Nephron (organoid): ENCODE data around the gene HCN2.
"Not testable (repeated sequence)": the region's sequence is repeated elsewhere in the genome, so short reads cannot be mapped to it uniquely, and the experiment has no call there.

ENCODE experiments used
- H3K27ac Mint-ChIP-seq, 3 experiments: 2 replicates each; pipeline ENCODE4 v1.8.0; 2020; ENCODE audit warnings: mixed read lengths in 3 of 3, mild to moderate bottlenecking in 2 of 3, moderate library complexity in 1 of 3
- H3K27me3 Mint-ChIP-seq: 2 replicates; pipeline ENCODE4 v1.8.0; 2021; ENCODE audit warnings: low read depth, mild to moderate bottlenecking, moderate library complexity, mixed read lengths
- H3K36me3 Mint-ChIP-seq: 2 replicates; pipeline ENCODE4 v1.8.0; 2020; ENCODE audit warnings: low read depth, mixed read lengths
- H3K4me1 Mint-ChIP-seq: 2 replicates; pipeline ENCODE4 v1.8.0; 2020; ENCODE audit warnings: mixed read lengths
- H3K4me3 Mint-ChIP-seq, 3 experiments: 2 replicates each; pipeline ENCODE4 v1.8.0; 2020; ENCODE audit warnings: mild to moderate bottlenecking in 3 of 3, mixed read lengths in 3 of 3, moderate library complexity in 2 of 3
- H3K9me3 Mint-ChIP-seq: 2 replicates; pipeline ENCODE4 v1.8.0; 2020; ENCODE audit warnings: mixed read lengths
- CTCF ChIP-seq, 3 experiments: fragments of 200-600 bp; sonication (generic); IDR thresholded peaks; one replicate each; pipeline ENCODE4 v1.5.0; 2021; ENCODE audit warnings: antibody characterized with exemption in 3 of 3; ENCODE audit not compliant: unreplicated experiment in 3 of 3

The HCN2 gene

GRCh38 chr19:618674-619285 lies 29.1 kb downstream of the HCN2 start:
- H3K9me3 Mint-ChIP-seq = no peaks in the 10 kb centered on the region
- no peaks in the 10 kb centered on the region for H3K27me3 Mint-ChIP-seq
- H3K27ac Mint-ChIP-seq = no peak overlapping the region
- no peaks in the 10 kb centered on the region for H3K4me1 Mint-ChIP-seq
- no peak overlapping the region for H3K4me3 Mint-ChIP-seq
- no peak for TF ChIP-seq CTCF (IDR thresholded peaks at IDR 0.05; ENCODE audit: unreplicated experiment in 3 of 3)
- H3K36me3 Mint-ChIP-seq = peaks cover 31% of the 10 kb centered on the region

- no peaks in the 10 kb centered on the region for H3K27me3 Mint-ChIP-seq
- no peaks in the 10 kb centered on the region for H3K4me1 Mint-ChIP-seq
- H3K27ac Mint-ChIP-seq = no peak overlapping the region
- H3K36me3 Mint-ChIP-seq = peaks cover 31% of the 10 kb centered on the region
- no peak overlapping the region for H3K4me3 Mint-ChIP-seq
- H3K9me3 Mint-ChIP-seq = no peaks in the 10 kb centered on the region
- TF ChIP-seq CTCF (IDR thresholded peaks at IDR 0.05; ENCODE audit: unreplicated experiment in 3 of 3) = no peak
Observed at GRCh38 chr19:619286-620002, 29.8 kb downstream of the HCN2 start.

GRCh38 chr19:620166-620862 lies 30.6 kb downstream of the HCN2 start:
- Mint-ChIP-seq H3K4me3 (no peak overlapping the region), H3K36me3 (peaks cover 25% of the 10 kb centered on the region), H3K27ac (no peak overlapping the region), H3K4me1 (no peaks in the 10 kb centered on the region), H3K9me3 (no peaks in the 10 kb centered on the region), H3K27me3 (no peaks in the 10 kb centered on the region)
- TF ChIP-seq CTCF (IDR thresholded peaks at IDR 0.05; ENCODE audit: unreplicated experiment in 3 of 3) = no peak

GRCh38 chr19:621191-621590 lies 31.5 kb downstream of the HCN2 start:
- H3K4me3 Mint-ChIP-seq, H3K4me1 Mint-ChIP-seq, H3K9me3 Mint-ChIP-seq, H3K27me3 Mint-ChIP-seq, H3K27ac Mint-ChIP-seq: not testable (repeated sequence)
- H3K36me3 Mint-ChIP-seq = peaks cover 25% of the 10 kb centered on the region

GRCh38 chr19:621819-622218 lies 32.1 kb downstream of the HCN2 start:
- no peak overlapping the region for H3K4me3 Mint-ChIP-seq
- H3K36me3 Mint-ChIP-seq = peaks cover 27% of the 10 kb centered on the region
- no peak for TF ChIP-seq CTCF (IDR thresholded peaks at IDR 0.05; ENCODE audit: unreplicated experiment in 3 of 3)
- no peak overlapping the region for H3K27ac Mint-ChIP-seq
- peaks cover 3% of the 10 kb centered on the region for H3K27me3 Mint-ChIP-seq
- no peaks in the 10 kb centered on the region for H3K4me1 Mint-ChIP-seq
- H3K9me3 Mint-ChIP-seq = no peaks in the 10 kb centered on the region

- no peak for TF ChIP-seq CTCF (IDR thresholded peaks at IDR 0.05; ENCODE audit: unreplicated experiment in 3 of 3)
- H3K9me3 Mint-ChIP-seq = no peaks in the 10 kb centered on the region
- no peaks in the 10 kb centered on the region for H3K4me1 Mint-ChIP-seq
- H3K4me3 Mint-ChIP-seq = no peak overlapping the region
- peaks cover 3% of the 10 kb centered on the region for H3K27me3 Mint-ChIP-seq
- H3K27ac Mint-ChIP-seq = no peak overlapping the region
- peaks cover 29% of the 10 kb centered on the region for H3K36me3 Mint-ChIP-seq
Observed at GRCh38 chr19:622666-623065, 33.0 kb downstream of the HCN2 start.
